AG04450 (cell line): ENCODE measurements around the gene CAPZA1. TPM values are rescaled to one million over a fixed set of nuclear protein-coding genes. Genes with fewer than 3 reads are reported as not detected.

Experiments
- CTCF ChIA-PET: fragments of 300-600, 350-600 bp; formaldehyde crosslinking; extraction: SDS; loops from one replicate; lab custom pipeline; 2022; ENCODE audit warnings: antibody characterized with exemption, inconsistent platforms; lab: Charles Lee
- POLR2A ChIA-PET: fragments of 350-600 bp; formaldehyde crosslinking; extraction: SDS; loops from one replicate; lab custom pipeline; 2021; ENCODE audit warnings: antibody characterized with exemption, inconsistent platforms; lab: Yijun Ruan, JAX
- DNase-seq: peaks from one replicate; pipeline ENCODE4 v3.0.0-alpha.2; 2011; ENCODE audit warnings: low read depth, low spot score
- H3K27ac ChIP-seq: one replicate; pipeline ENCODE4 v1.5.1; 2012; ENCODE audit warnings: low read depth, low read length, control low read depth
- H3K27me3 ChIP-seq: one replicate; pipeline ENCODE4 v1.6.0; 2012; ENCODE audit warnings: low read length; ENCODE audit not compliant: control insufficient read depth, insufficient read depth
- H3K4me3 ChIP-seq: 2 replicates; pipeline ENCODE4 v1.5.1; 2011; ENCODE audit warnings: mild to moderate bottlenecking, low read depth, low read length, control low read depth
- H3K9me3 ChIP-seq: 2 replicates; pipeline ENCODE4 v1.5.1; 2012; ENCODE audit warnings: low read length; ENCODE audit not compliant: control insufficient read depth, insufficient read depth
- CTCF ChIP-seq: IDR thresholded peaks from 2 replicates; pipeline ENCODE4 v1.5.1; 2011; ENCODE audit warnings: low read depth, low read length, control low read depth, inconsistent platforms
- polyA plus RNA-seq: library from polyadenylated mRNA; depleted of rRNA; stranded (reverse); fragments of >200 nt; gene quantifications from 2 replicates; pipeline ENCODE4 v1.2.3, GENCODE V29; 2011; rRNA removed
- small RNA-seq: library from RNA; depleted of rRNA; stranded (forward); fragments of <200 nt; gene quantifications from one replicate; pipeline ENCODE3, GENCODE V24; 2012; ENCODE audit warnings: low read depth; ENCODE audit not compliant: insufficient read length

Gene CAPZA1
- polyA plus RNA-seq, 1 experiment = 273 TPM

- POLR2A ChIA-PET = no interaction called here
- Histone ChIP-seq H3K9me3 (no peaks in the 10 kb centered on the region), H3K4me3 (no peak overlapping the region), H3K27ac (no peak overlapping the region), H3K27me3 (no peaks in the 10 kb centered on the region)
- DNase-seq = no peak
- CTCF ChIA-PET = interaction anchor here (0.6 to 12.0 kb wide), 13 partner anchors 11 to 353 kb away, joined by 3 to 515 read pairs (median 17); partner anchors contain the start of genes LRIG2 and SLC16A1
- TF ChIP-seq CTCF = no peak
These were observed 100.1 kb downstream of the CAPZA1 start for GRCh38 chr1:112719706-112720105.

GRCh38 chr1:112720800-112721199, 101.2 kb downstream of the CAPZA1 start:
- Histone ChIP-seq H3K4me3 (no peak overlapping the region), H3K9me3 (no peaks in the 10 kb centered on the region), H3K27ac (no peak overlapping the region), H3K27me3 (no peaks in the 10 kb centered on the region)
- DNase-seq = no peak
- TF ChIP-seq CTCF = no peak
- ChIA-PET POLR2A (interaction anchor here (0.6 kb wide), 1 partner anchor 10 kb away, joined by 9 read pairs; no protein-coding TSS in a partner anchor), CTCF (interaction anchor here (1.2 to 12.0 kb wide), 5 partner anchors 9 to 352 kb away, joined by 12 to 515 read pairs (median 13); partner anchors contain the start of gene LRIG2)

Small RNA genes within 50 kb of the gene (small RNA-seq; reads per million reads assigned to genes)
- not detected for gene RNU7-70P

Other genes starting within 250 kb of the CAPZA1 start
- gene CTTNBP2NL, start 223.6 kb upstream of the CAPZA1 start, polyA plus RNA-seq = 23.6 and 30.5 TPM in 2 replicates
- 2.7 and 2.8 TPM in 2 replicates for gene WNT2B, start 110.9 kb upstream of the CAPZA1 start, polyA plus RNA-seq
- 10.1 and 13.5 TPM in 2 replicates for gene ST7L, start 691 bp upstream of the CAPZA1 start, polyA plus RNA-seq
- 58.1 and 59.2 TPM in 2 replicates for gene MOV10, start 54.8 kb downstream of the CAPZA1 start, polyA plus RNA-seq
- 574 and 734 TPM in 2 replicates for gene RHOC, start 87.3 kb downstream of the CAPZA1 start, polyA plus RNA-seq
- 1.3 and 2.1 TPM in 2 replicates for gene PPM1J, start 95.5 kb downstream of the CAPZA1 start, polyA plus RNA-seq